ENCODE results near the gene BAHCC1. TPM values are rescaled to one million over a fixed set of nuclear protein-coding genes. Genes with fewer than 3 reads are reported as not detected.

Gene BAHCC1
- total RNA-seq, 1 donor from 2014 or later = 4.8 TPM

- H3K4me3 ChIP-seq (ENCODE audit: low read depth, low read length) = no peak overlapping the region
- no peak for TF ChIP-seq CTCF (conservative IDR thresholded peaks at IDR 0.05; ENCODE audit: low read depth, low read length)
- DNase-seq (ENCODE audit: low read depth) = no peak
These were observed 71.6 kb downstream of the BAHCC1 start for GRCh38 chr17:81466564-81467472.

GRCh38 chr17:81468111-81468769 is 73.0 kb downstream of the BAHCC1 start:
- no peak overlapping the region for H3K4me3 ChIP-seq (ENCODE audit: low read depth, low read length)
- no peak for DNase-seq (ENCODE audit: low read depth)
- TF ChIP-seq CTCF (conservative IDR thresholded peaks at IDR 0.05; ENCODE audit: low read depth, low read length) = no peak

- H3K4me3 ChIP-seq (ENCODE audit: low read depth, low read length) = no peak overlapping the region
- DNase-seq (ENCODE audit: low read depth) = no peak
These were observed 73.5 kb downstream of the BAHCC1 start for GRCh38 chr17:81468770-81469121.

GRCh38 chr17:81469266-81469665 is 74.0 kb downstream of the BAHCC1 start:
- TF ChIP-seq CTCF (conservative IDR thresholded peaks at IDR 0.05; ENCODE audit: low read depth, low read length) = no peak
- no peak overlapping the region for H3K4me3 ChIP-seq (ENCODE audit: low read depth, low read length)
- DNase-seq (ENCODE audit: low read depth) = no peak

More at GRCh38 chr17:81468770-81469121, 73.5 kb downstream of the BAHCC1 start:
- no peak for TF ChIP-seq CTCF (conservative IDR thresholded peaks at IDR 0.05; ENCODE audit: low read depth, low read length)

GRCh38 chr17:81470270-81470943 is 75.2 kb downstream of the BAHCC1 start:
- TF ChIP-seq CTCF (conservative IDR thresholded peaks at IDR 0.05; ENCODE audit: low read depth, low read length) = no peak
- DNase-seq (ENCODE audit: low read depth) = no peak
- H3K4me3 ChIP-seq (ENCODE audit: low read depth, low read length) = no peak overlapping the region

GRCh38 chr17:81470944-81471817 is 75.9 kb downstream of the BAHCC1 start:
- DNase-seq (ENCODE audit: low read depth) = no peak
- H3K4me3 ChIP-seq (ENCODE audit: low read depth, low read length) = peak overlapping the region; percentile 23

More at GRCh38 chr17:81470944-81471817, 75.9 kb downstream of the BAHCC1 start:
- no peak for TF ChIP-seq CTCF (conservative IDR thresholded peaks at IDR 0.05; ENCODE audit: low read depth, low read length)

All from epithelial cell of proximal tubule (primary cell).